Smooth muscle cell (in vitro differentiated cells): ENCODE data around the gene LNPEP. TPM values are rescaled to one million over a fixed set of nuclear protein-coding genes. Genes with fewer than 3 reads are reported as not detected.

Experiments
- DNase-seq: peaks from one replicate; lab custom pipeline; 2025; ENCODE audit not compliant: unreplicated experiment; lab: John Stamatoyannopoulos, UW
- H2AFZ ChIP-seq: fragments of 200-600 bp; sonication (generic); 2 replicates; pipeline ENCODE4 v1.6.0; 2016; ENCODE audit warnings: antibody characterized with exemption, low read depth, mild to moderate bottlenecking
- H3F3A ChIP-seq: fragments of 200-600 bp; sonication (generic); 2 replicates; pipeline ENCODE4 v1.6.0; 2017; ENCODE audit warnings: antibody characterized with exemption, low read depth
- H3K27ac ChIP-seq: fragments of 200-600 bp; sonication (generic); 2 replicates; pipeline ENCODE4 v1.5.1; 2016; ENCODE audit warnings: low read depth, mild to moderate bottlenecking
- H3K27me3 ChIP-seq: fragments of 200-600 bp; sonication (generic); 2 replicates; pipeline ENCODE4 v1.6.1; 2016; ENCODE audit warnings: low read depth, mild to moderate bottlenecking
- H3K36me3 ChIP-seq: fragments of 200-600 bp; sonication (generic); 2 replicates; pipeline ENCODE4 v1.5.1; 2016; ENCODE audit warnings: low read depth
- H3K4me1 ChIP-seq: fragments of 200-600 bp; sonication (generic); 2 replicates; pipeline ENCODE4 v1.5.1; 2016; ENCODE audit warnings: low read depth
- H3K4me2 ChIP-seq: fragments of 200-600 bp; sonication (generic); 2 replicates; pipeline ENCODE4 v1.6.0; 2016; ENCODE audit warnings: mild to moderate bottlenecking
- H3K4me3 ChIP-seq: fragments of 200-600 bp; sonication (generic); 2 replicates; pipeline ENCODE4 v1.5.1; 2016; ENCODE audit warnings: mild to moderate bottlenecking
- H3K79me2 ChIP-seq: fragments of 200-600 bp; sonication (generic); 2 replicates; pipeline ENCODE4 v1.6.0; 2016; ENCODE audit warnings: low read depth, mild to moderate bottlenecking
- H3K9ac ChIP-seq: fragments of 200-600 bp; sonication (generic); 2 replicates; pipeline ENCODE4 v1.6.0; 2016; ENCODE audit warnings: low read depth
- H3K9me3 ChIP-seq: fragments of 200-600 bp; sonication (generic); replicated peaks from 2 replicates; pipeline ENCODE4 v1.5.1; 2016; ENCODE audit warnings: low read depth
- H4K20me1 ChIP-seq: fragments of 200-600 bp; sonication (generic); 2 replicates; pipeline ENCODE4 v1.6.0; 2016; ENCODE audit warnings: low read depth
- CTCF ChIP-seq: fragments of 200-600 bp; sonication (generic); IDR thresholded peaks from 2 replicates; pipeline ENCODE4 v1.5.1; 2017; ENCODE audit warnings: borderline replicate concordance, mild to moderate bottlenecking, antibody characterized with exemption; ENCODE audit not compliant: insufficient read depth, poor library complexity, severe bottlenecking
- WGBS: methylation state at CpG from one replicate; pipeline ENCODE4 v1.1.7; 2016; ENCODE audit warnings: low lambda C conversion rate; 5-methylcytosine and 5-hydroxymethylcytosine counted together
- polyA plus RNA-seq: library from polyadenylated mRNA; unstranded; fragments of >200 nt; fragmentation: Nextera tagmentation; extraction: Ambion mirVana; gene quantifications from 2 replicates; pipeline ENCODE4 v1.2.1, GENCODE V29; 2016
- total RNA-seq: library from RNA; depleted of rRNA; stranded (reverse); fragments of >200 nt; gene quantifications from 2 replicates; pipeline ENCODE4 v1.2.3, GENCODE V29; 2014

The LNPEP gene
- total and polyA plus RNA-seq, 2 experiments from 2014 or later, result 2.3 to 24.3 TPM

GRCh38 chr5:97067296-97067850 lies 131.5 kb downstream of the LNPEP start:
- Histone ChIP-seq H3K9ac (no peak overlapping the region), H3K27me3 (no peaks in the 10 kb centered on the region), H2AFZ (peak overlapping the region; percentile 86), H3K4me2 (peak overlapping the region; percentile 50), H3F3A (peaks cover 9% of the 10 kb centered on the region), H3K4me1 (no peaks in the 10 kb centered on the region), H3K9me3 (no peaks in the 10 kb centered on the region), H3K27ac (no peak overlapping the region), H3K79me2 (no peaks in the 10 kb centered on the region), H4K20me1 (no peaks in the 10 kb centered on the region), H3K36me3 (no peaks in the 10 kb centered on the region), H3K4me3 (no peak overlapping the region)
- WGBS, result 23% methylated on average over 4 of the region's 4 CpGs
- no peak for TF ChIP-seq CTCF
- no peak for DNase-seq

- no peak overlapping the region for H2AFZ ChIP-seq
- no peak overlapping the region for H3K9ac ChIP-seq
- H3K36me3 ChIP-seq, result no peaks in the 10 kb centered on the region
- no peaks in the 10 kb centered on the region for H3K79me2 ChIP-seq
- peaks cover 12% of the 10 kb centered on the region for H3F3A ChIP-seq
- no peak for DNase-seq
- no peaks in the 10 kb centered on the region for H3K9me3 ChIP-seq
- no peak overlapping the region for H3K4me2 ChIP-seq
- no peaks in the 10 kb centered on the region for H3K4me1 ChIP-seq
- H4K20me1 ChIP-seq, result no peaks in the 10 kb centered on the region
- no peak overlapping the region for H3K4me3 ChIP-seq
- no peaks in the 10 kb centered on the region for H3K27me3 ChIP-seq
- H3K27ac ChIP-seq, result no peak overlapping the region
- no peak for TF ChIP-seq CTCF
These were observed 134.4 kb downstream of the LNPEP start for GRCh38 chr5:97070234-97070633.

- no peak overlapping the region for H2AFZ ChIP-seq
These were observed 135.2 kb downstream of the LNPEP start for GRCh38 chr5:97071101-97071500.

More at GRCh38 chr5:97071101-97071500, 135.2 kb downstream of the LNPEP start:
- Histone ChIP-seq H3K27me3 (no peaks in the 10 kb centered on the region), H4K20me1 (no peaks in the 10 kb centered on the region), H3K36me3 (no peaks in the 10 kb centered on the region), H3K9ac (no peak overlapping the region), H3K4me1 (no peaks in the 10 kb centered on the region), H3K4me2 (no peak overlapping the region), H3F3A (peaks cover 12% of the 10 kb centered on the region), H3K27ac (no peak overlapping the region), H3K9me3 (no peaks in the 10 kb centered on the region), H3K79me2 (no peaks in the 10 kb centered on the region), H3K4me3 (no peak overlapping the region)
- no peak for DNase-seq
- TF ChIP-seq CTCF, result no peak
- 52% methylated on average over 8 of the region's 8 CpGs for WGBS
